ENCODE measurements around the gene PLEKHF1.

DNA sequence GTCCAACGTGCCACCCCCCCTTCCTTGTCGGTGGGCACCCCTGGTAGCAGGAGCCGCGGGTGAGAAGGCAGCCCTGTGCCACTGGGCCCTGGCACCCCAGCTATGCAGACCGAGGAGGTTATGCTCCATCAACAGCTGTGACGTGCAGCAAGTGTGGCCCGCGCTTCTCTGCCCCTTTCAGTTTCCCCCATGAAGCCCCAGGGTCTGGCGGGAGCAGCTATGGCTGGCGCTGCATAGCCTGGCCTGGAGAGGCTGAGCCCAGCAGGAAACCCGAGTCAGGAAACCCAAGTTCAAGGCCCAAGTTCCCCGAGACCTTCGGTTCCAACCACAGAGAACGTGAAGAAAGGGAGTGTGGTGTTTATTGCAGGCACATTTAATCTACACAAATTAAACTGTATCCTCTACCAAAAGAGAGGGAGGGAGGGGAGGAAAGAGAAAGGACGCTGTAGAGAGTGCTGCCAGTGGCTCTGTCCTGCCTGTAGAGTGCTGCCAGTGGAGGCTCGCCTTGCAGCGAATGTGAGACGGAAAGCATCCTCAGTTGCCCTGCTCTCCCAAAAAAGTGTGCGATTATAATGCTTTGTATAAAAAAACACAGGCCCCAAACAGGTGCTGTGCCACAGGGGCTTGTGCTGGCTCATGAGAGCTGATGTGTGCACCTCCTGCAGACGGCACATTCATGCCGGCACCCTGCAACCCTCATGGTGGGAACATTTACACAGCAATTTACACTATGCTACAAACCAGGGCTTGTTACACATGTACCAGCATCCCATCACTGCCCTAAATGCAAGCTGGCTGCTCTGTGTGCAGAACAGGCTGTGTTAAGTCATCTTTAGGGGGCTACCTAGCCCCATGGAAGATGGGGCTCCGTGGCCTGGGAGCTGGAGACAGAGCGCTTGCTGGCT is 42.8 kb upstream of the PLEKHF1 start:
- TF ChIP-seq, protein P1, sequence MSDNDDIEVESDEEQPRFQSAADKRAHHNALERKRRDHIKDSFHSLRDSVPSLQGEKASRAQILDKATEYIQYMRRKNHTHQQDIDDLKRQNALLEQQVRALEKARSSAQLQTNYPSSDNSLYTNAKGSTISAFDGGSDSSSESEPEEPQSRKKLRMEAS (IDR thresholded peaks at IDR 0.05) = no peak
- TF ChIP-seq, protein P2, sequence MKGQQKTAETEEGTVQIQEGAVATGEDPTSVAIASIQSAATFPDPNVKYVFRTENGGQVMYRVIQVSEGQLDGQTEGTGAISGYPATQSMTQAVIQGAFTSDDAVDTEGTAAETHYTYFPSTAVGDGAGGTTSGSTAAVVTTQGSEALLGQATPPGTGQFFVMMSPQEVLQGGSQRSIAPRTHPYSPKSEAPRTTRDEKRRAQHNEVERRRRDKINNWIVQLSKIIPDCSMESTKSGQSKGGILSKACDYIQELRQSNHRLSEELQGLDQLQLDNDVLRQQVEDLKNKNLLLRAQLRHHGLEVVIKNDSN (IDR thresholded peaks at IDR 0.05) = no peak
- TF ChIP-seq, protein P3, sequence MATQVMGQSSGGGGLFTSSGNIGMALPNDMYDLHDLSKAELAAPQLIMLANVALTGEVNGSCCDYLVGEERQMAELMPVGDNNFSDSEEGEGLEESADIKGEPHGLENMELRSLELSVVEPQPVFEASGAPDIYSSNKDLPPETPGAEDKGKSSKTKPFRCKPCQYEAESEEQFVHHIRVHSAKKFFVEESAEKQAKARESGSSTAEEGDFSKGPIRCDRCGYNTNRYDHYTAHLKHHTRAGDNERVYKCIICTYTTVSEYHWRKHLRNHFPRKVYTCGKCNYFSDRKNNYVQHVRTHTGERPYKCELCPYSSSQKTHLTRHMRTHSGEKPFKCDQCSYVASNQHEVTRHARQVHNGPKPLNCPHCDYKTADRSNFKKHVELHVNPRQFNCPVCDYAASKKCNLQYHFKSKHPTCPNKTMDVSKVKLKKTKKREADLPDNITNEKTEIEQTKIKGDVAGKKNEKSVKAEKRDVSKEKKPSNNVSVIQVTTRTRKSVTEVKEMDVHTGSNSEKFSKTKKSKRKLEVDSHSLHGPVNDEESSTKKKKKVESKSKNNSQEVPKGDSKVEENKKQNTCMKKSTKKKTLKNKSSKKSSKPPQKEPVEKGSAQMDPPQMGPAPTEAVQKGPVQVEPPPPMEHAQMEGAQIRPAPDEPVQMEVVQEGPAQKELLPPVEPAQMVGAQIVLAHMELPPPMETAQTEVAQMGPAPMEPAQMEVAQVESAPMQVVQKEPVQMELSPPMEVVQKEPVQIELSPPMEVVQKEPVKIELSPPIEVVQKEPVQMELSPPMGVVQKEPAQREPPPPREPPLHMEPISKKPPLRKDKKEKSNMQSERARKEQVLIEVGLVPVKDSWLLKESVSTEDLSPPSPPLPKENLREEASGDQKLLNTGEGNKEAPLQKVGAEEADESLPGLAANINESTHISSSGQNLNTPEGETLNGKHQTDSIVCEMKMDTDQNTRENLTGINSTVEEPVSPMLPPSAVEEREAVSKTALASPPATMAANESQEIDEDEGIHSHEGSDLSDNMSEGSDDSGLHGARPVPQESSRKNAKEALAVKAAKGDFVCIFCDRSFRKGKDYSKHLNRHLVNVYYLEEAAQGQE (IDR thresholded peaks at IDR 0.05; ENCODE audit: low read depth) = peak; percentile 53
- TF ChIP-seq TAF1 (IDR thresholded peaks at IDR 0.05; ENCODE audit: low read depth) = no peak
- TF ChIP-seq FOXM1 (IDR thresholded peaks at IDR 0.05; ENCODE audit: borderline replicate concordance, low read depth) = no peak
- no peak for TF ChIP-seq EGR1 (IDR thresholded peaks at IDR 0.05)
- no peak for TF ChIP-seq CEBPB (IDR thresholded peaks at IDR 0.05)
- TF ChIP-seq TEAD4 (IDR thresholded peaks at IDR 0.05) = no peak
- TF ChIP-seq ZBTB7A (IDR thresholded peaks at IDR 0.05; ENCODE audit: low read depth) = no peak
- TF ChIP-seq NFIC (IDR thresholded peaks at IDR 0.05) = no peak
- no peak for TF ChIP-seq TCF12 (IDR thresholded peaks at IDR 0.05; ENCODE audit: low read depth)
- no peak for TF ChIP-seq EP300 (IDR thresholded peaks at IDR 0.05; ENCODE audit: borderline replicate concordance)
